Left lobe of liver (tissue), 1 donor: Measurements from ENCODE around the gene ALPL. TPM values are rescaled to one million over a fixed set of nuclear protein-coding genes. Genes with fewer than 3 reads are reported as not detected.

Experiments
- total RNA-seq: library from RNA; stranded (reverse); gene quantifications from one replicate; pipeline ENCODE4 v1.2.1, GENCODE V29; 2021
- donor health status: DM: no; HTN: yes; CAD: no.

The ALPL gene
- total RNA-seq, 1 donor from 2014 or later, result 29.3 TPM

Other genes starting within 250 kb of the ALPL start
- gene ECE1, start 219.0 kb upstream of the ALPL start, total RNA-seq, result 58.0 TPM
- gene NBPF3, start 69.3 kb upstream of the ALPL start, total RNA-seq, result 3.5 TPM
- gene RAP1GAP, start 159.9 kb downstream of the ALPL start, total RNA-seq, result 10.8 TPM